ENCODE results near the gene CORO1C.
"Not testable (repeated sequence)": the region's sequence is repeated elsewhere in the genome, so short reads cannot be mapped to it uniquely, and the experiment has no call there.

Gene CORO1C

GRCh38 chr12:108671110-108671509 lies 60.2 kb downstream of the CORO1C start:
- DNase-seq: no peak

- DNase-seq: no peak
Measured at GRCh38 chr12:108670066-108670631, 61.2 kb downstream of the CORO1C start.

- DNase-seq: no peak
Measured at GRCh38 chr12:108668542-108668941, 62.8 kb downstream of the CORO1C start.

GRCh38 chr12:108668063-108668462 lies 63.3 kb downstream of the CORO1C start:
- DNase-seq: no peak

- DNase-seq: no peak
Measured at GRCh38 chr12:108667349-108667748, 64.0 kb downstream of the CORO1C start.

GRCh38 chr12:108666401-108666881 lies 64.9 kb downstream of the CORO1C start:
- DNase-seq: no peak

GRCh38 chr12:108665608-108666202 lies 65.6 kb downstream of the CORO1C start:
- no peak for DNase-seq

GRCh38 chr12:108664338-108665258 lies 66.7 kb downstream of the CORO1C start:
- DNase-seq: peak; percentile 93

GRCh38 chr12:108663324-108664015 lies 67.8 kb downstream of the CORO1C start:
- DNase-seq: no peak

GRCh38 chr12:108658115-108658514 lies 73.2 kb downstream of the CORO1C start:
- not testable (repeated sequence) for DNase-seq

- no peak for DNase-seq
Measured at GRCh38 chr12:108657130-108657745, 74.1 kb downstream of the CORO1C start.

- DNase-seq: not testable (repeated sequence)
Measured at GRCh38 chr12:108656247-108656646, 75.1 kb downstream of the CORO1C start.

- DNase-seq: not testable (repeated sequence)
Measured at GRCh38 chr12:108655812-108656175, 75.5 kb downstream of the CORO1C start.

GRCh38 chr12:108654622-108655021 lies 76.7 kb downstream of the CORO1C start:
- not testable (repeated sequence) for DNase-seq

- DNase-seq: no peak
Measured at GRCh38 chr12:108653922-108654321, 77.4 kb downstream of the CORO1C start.

GRCh38 chr12:108653082-108653516 lies 78.2 kb downstream of the CORO1C start:
- DNase-seq: no peak

- no peak for DNase-seq
Measured at GRCh38 chr12:108650083-108650482, 81.2 kb downstream of the CORO1C start.

GRCh38 chr12:108649669-108650068 lies 81.6 kb downstream of the CORO1C start:
- no peak for DNase-seq

GRCh38 chr12:108649126-108649525 lies 82.2 kb downstream of the CORO1C start:
- DNase-seq: no peak

GRCh38 chr12:108648371-108648770 lies 82.9 kb downstream of the CORO1C start:
- DNase-seq: no peak

GRCh38 chr12:108647585-108648287 lies 83.6 kb downstream of the CORO1C start:
- no peak for DNase-seq

All from CD4-positive, alpha-beta T cell treated with Interleukin-4 for 4 hours (primary cell).